ENCODE data around the gene DNAH1. TPM values are rescaled to one million over a fixed set of nuclear protein-coding genes. Genes with fewer than 3 reads are reported as not detected.

The DNAH1 gene
- total RNA-seq, 5 donors from 2014 or later (not counting 1 experiment from before 2014, with no cell fraction given), result 41.5 to 72.0 (median 44.2) TPM

DNA sequence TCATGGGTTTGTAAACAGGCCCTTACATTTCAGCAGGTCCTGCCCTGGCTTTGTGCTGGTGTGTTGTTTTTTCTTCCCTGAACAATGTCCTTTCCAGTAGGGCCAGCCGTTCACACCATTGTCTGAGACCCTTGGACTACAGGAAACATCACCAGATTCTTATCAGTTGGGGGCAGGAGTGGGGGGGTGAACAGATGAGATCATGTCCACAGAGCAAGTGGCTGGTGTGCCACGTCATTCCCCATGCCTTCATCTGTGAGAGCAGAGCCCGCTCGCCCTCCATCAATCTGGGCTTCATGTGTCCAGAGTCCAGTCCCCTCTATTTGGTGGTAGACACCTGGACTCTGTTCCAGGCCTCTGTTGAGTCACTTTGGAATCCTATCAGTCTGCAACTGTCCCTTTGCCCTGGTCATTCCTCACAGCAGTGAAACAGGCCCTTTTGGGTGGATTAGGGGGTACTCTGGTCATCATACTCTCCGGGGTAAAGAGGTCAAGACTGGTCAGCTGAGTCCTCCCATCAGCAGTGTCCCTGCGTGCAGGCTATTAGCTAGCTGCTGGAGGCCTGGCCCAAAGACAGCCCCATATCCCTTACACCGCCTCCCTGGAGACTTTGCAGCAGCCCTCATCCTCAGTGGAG lies 113.8 kb downstream of the DNAH1 start:
- DNase-seq (no peak), ATAC-seq (replicated peaks in 1 of 4) (no peak)
- H3K36me3 ChIP-seq (ENCODE audit: control insufficient read depth in 2 of 2, extremely low read depth in 1 of 2, insufficient read depth in 1 of 2, low read length in 1 of 2), result no peaks in the 10 kb centered on the region
- Mint-ChIP-seq H3K9me3 (no peaks in the 10 kb centered on the region), H3K4me3 (no peak overlapping the region), H3K27ac (no peak overlapping the region), H3K4me1 (peaks cover 0 to 12% (median 0%) of the 10 kb centered on the region in 3 donors), H3K27me3 (no peaks in the 10 kb centered on the region), H3K36me3 (no peaks in the 10 kb centered on the region)
- no peak overlapping the region for H3K4me3 ChIP-seq (ENCODE audit: control insufficient read depth in 1 of 2, extremely low read depth in 1 of 2, low read length in 1 of 2)
- 100% methylated on average over 1 of the region's 7 CpGs for WGBS (ENCODE audit: insufficient coverage)
- CTCF ChIA-PET, result interaction anchor here in 1 of 2 donors (2.2 kb wide), 1 partner anchor 18 kb away, joined by 5 read pairs; no protein-coding TSS in a partner anchor
- POLR2A ChIA-PET, result interaction anchor here in 1 of 2 donors (0.6 kb wide), 1 partner anchor 252 kb away, joined by 3 read pairs; no protein-coding TSS in a partner anchor
- H3K4me1 ChIP-seq (ENCODE audit: control insufficient read depth in 1 of 2, extremely low read depth in 1 of 2, insufficient read depth in 2 of 2, low read length in 2 of 2), result no peaks in the 10 kb centered on the region
- H3K9me3 ChIP-seq, result no peaks in the 10 kb centered on the region
- H3K27ac ChIP-seq (ENCODE audit: low read length), result no peak overlapping the region
- no peaks in the 10 kb centered on the region for H3K27me3 ChIP-seq (replicated peaks in 1 of 2; ENCODE audit: control insufficient read depth in 2 of 2, extremely low read depth in 1 of 2, insufficient read depth in 2 of 2, low read length in 1 of 2)

DNA sequence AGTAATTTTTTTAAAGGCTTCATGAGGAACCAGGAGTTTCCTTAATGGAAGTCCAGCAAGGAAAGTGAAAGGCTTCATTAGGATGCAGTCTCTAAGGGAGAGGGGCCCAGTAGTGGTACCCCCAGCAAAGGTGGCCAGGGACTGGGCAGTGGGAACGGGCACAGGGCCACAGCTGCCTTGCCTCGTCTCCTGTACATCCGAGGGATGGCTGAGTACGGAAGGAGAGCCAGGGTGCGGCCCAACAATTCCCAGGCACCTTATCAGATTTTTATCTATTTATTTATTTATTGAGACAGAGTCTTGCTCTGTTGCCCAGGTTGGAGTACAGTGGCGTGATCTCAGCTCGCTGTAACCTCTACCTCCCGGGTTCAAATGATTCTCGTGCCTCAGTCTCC lies 114.3 kb downstream of the DNAH1 start:
- Histone ChIP-seq H3K4me1 (ENCODE audit: control insufficient read depth in 1 of 2, extremely low read depth in 1 of 2, insufficient read depth in 2 of 2, low read length in 2 of 2) (no peaks in the 10 kb centered on the region), H3K27ac (ENCODE audit: low read length) (no peak overlapping the region), H3K36me3 (ENCODE audit: control insufficient read depth in 2 of 2, extremely low read depth in 1 of 2, insufficient read depth in 1 of 2, low read length in 1 of 2) (no peaks in the 10 kb centered on the region), H3K4me3 (ENCODE audit: control insufficient read depth in 1 of 2, extremely low read depth in 1 of 2, low read length in 1 of 2) (no peak overlapping the region), H3K9me3 (no peaks in the 10 kb centered on the region), H3K27me3 (replicated peaks in 1 of 2; ENCODE audit: control insufficient read depth in 2 of 2, extremely low read depth in 1 of 2, insufficient read depth in 2 of 2, low read length in 1 of 2) (no peaks in the 10 kb centered on the region)
- Mint-ChIP-seq H3K27ac (no peak overlapping the region), H3K36me3 (no peaks in the 10 kb centered on the region), H3K27me3 (no peaks in the 10 kb centered on the region), H3K9me3 (no peaks in the 10 kb centered on the region), H3K4me1 (peaks cover 0 to 12% (median 0%) of the 10 kb centered on the region in 3 donors), H3K4me3 (no peak overlapping the region)
- POLR2A ChIA-PET, result no interaction called here
- ATAC-seq (replicated peaks in 1 of 4) (no peak), DNase-seq (no peak)
- 90% methylated on average over 4 of the region's 9 CpGs for WGBS (ENCODE audit: insufficient coverage)
- CTCF ChIA-PET, result no interaction called here

- Histone ChIP-seq H3K36me3 (ENCODE audit: control insufficient read depth in 2 of 2, extremely low read depth in 1 of 2, insufficient read depth in 1 of 2, low read length in 1 of 2) (no peaks in the 10 kb centered on the region), H3K27ac (ENCODE audit: low read length) (no peak overlapping the region), H3K27me3 (replicated peaks in 1 of 2; ENCODE audit: control insufficient read depth in 2 of 2, extremely low read depth in 1 of 2, insufficient read depth in 2 of 2, low read length in 1 of 2) (no peaks in the 10 kb centered on the region), H3K9me3 (no peaks in the 10 kb centered on the region), H3K4me1 (ENCODE audit: control insufficient read depth in 1 of 2, extremely low read depth in 1 of 2, insufficient read depth in 2 of 2, low read length in 2 of 2) (no peaks in the 10 kb centered on the region), H3K4me3 (ENCODE audit: control insufficient read depth in 1 of 2, extremely low read depth in 1 of 2, low read length in 1 of 2) (no peak overlapping the region)
- no peak overlapping the region for H3K4me3 Mint-ChIP-seq
- peak overlapping the region in 1 of 2 donors; percentile 74 for H3K27ac Mint-ChIP-seq
- ChIA-PET CTCF (interaction anchor here in 1 of 2 donors (0.6 kb wide), 1 partner anchor 16 kb away, joined by 8 read pairs; no protein-coding TSS in a partner anchor), POLR2A (interaction anchor here (0.7 kb wide), 2 partner anchors 20 to 137 kb away, joined by 3 read pairs; no protein-coding TSS in a partner anchor)
- DNase-seq, result no peak
- H3K9me3 Mint-ChIP-seq, result no peaks in the 10 kb centered on the region
- peaks cover 0 to 12% (median 0%) of the 10 kb centered on the region in 3 donors for H3K4me1 Mint-ChIP-seq
- H3K36me3 Mint-ChIP-seq, result no peaks in the 10 kb centered on the region
- WGBS (ENCODE audit: insufficient coverage), result 82% methylated on average over 8 of the region's 10 CpGs
- ATAC-seq (replicated peaks in 1 of 4), result no peak
- H3K27me3 Mint-ChIP-seq, result no peaks in the 10 kb centered on the region
Observed at GRCh38 chr3:52431459-52432223, 115.5 kb downstream of the DNAH1 start.

DNA sequence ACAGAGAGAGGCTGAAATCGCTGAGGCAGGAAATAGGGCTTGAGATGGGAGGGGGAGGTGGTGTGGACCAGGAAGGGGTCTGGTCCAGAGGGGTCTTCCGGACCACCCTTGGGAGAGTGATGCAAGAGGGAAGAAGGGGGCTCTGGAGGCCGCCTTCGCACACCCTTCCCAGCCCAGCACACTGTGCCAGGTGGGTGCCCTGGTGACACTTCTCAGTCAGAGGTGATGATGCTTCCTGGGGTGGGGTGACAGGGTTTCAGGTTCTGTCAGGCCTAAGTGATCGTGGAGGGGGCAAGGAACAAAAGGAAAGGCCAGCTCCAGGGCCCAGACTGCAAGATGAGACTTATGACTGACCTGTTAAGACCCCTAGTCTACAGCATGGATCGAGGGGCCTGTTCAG lies 116.1 kb downstream of the DNAH1 start:
- H3K9me3 ChIP-seq, result no peaks in the 10 kb centered on the region
- 40% methylated on average over 2 of the region's 6 CpGs for WGBS (ENCODE audit: insufficient coverage)
- H3K4me1 Mint-ChIP-seq, result peaks cover 0 to 12% (median 0%) of the 10 kb centered on the region in 3 donors
- H3K27ac ChIP-seq (ENCODE audit: low read length), result no peak overlapping the region
- H3K4me3 Mint-ChIP-seq, result no peak overlapping the region
- H3K9me3 Mint-ChIP-seq, result no peaks in the 10 kb centered on the region
- ChIA-PET CTCF (no interaction called here), POLR2A (interaction anchor here in 1 of 2 donors (0.6 to 0.7 kb wide), 2 partner anchors 20 to 29 kb away, joined by 3 to 6 read pairs; no protein-coding TSS in a partner anchor)
- no peaks in the 10 kb centered on the region for H3K27me3 Mint-ChIP-seq
- H3K36me3 ChIP-seq (ENCODE audit: control insufficient read depth in 2 of 2, extremely low read depth in 1 of 2, insufficient read depth in 1 of 2, low read length in 1 of 2), result no peaks in the 10 kb centered on the region
- ATAC-seq (replicated peaks in 1 of 4), result no peak
- H3K36me3 Mint-ChIP-seq, result no peaks in the 10 kb centered on the region
- no peak overlapping the region for H3K4me3 ChIP-seq (ENCODE audit: control insufficient read depth in 1 of 2, extremely low read depth in 1 of 2, low read length in 1 of 2)
- H3K4me1 ChIP-seq (ENCODE audit: control insufficient read depth in 1 of 2, extremely low read depth in 1 of 2, insufficient read depth in 2 of 2, low read length in 2 of 2), result no peaks in the 10 kb centered on the region
- DNase-seq, result no peak
- peak overlapping the region in 1 of 2 donors; percentile 74 for H3K27ac Mint-ChIP-seq
- H3K27me3 ChIP-seq (replicated peaks in 1 of 2; ENCODE audit: control insufficient read depth in 2 of 2, extremely low read depth in 1 of 2, insufficient read depth in 2 of 2, low read length in 1 of 2), result no peaks in the 10 kb centered on the region

- 46% methylated on average over 2 of the region's 4 CpGs for WGBS (ENCODE audit: insufficient coverage)
- no peaks in the 10 kb centered on the region for H3K27me3 ChIP-seq (replicated peaks in 1 of 2; ENCODE audit: control insufficient read depth in 2 of 2, extremely low read depth in 1 of 2, insufficient read depth in 2 of 2, low read length in 1 of 2)
- H3K27ac Mint-ChIP-seq, result peak overlapping the region in 1 of 2 donors; percentile 55
- peaks cover 0 to 12% (median 0%) of the 10 kb centered on the region in 3 donors for H3K4me1 Mint-ChIP-seq
- no peaks in the 10 kb centered on the region for H3K36me3 ChIP-seq (ENCODE audit: control insufficient read depth in 2 of 2, extremely low read depth in 1 of 2, insufficient read depth in 1 of 2, low read length in 1 of 2)
- no peaks in the 10 kb centered on the region for H3K27me3 Mint-ChIP-seq
- ChIA-PET POLR2A (interaction anchor here in 1 of 2 donors (0.6 kb wide), 1 partner anchor 29 kb away, joined by 6 read pairs; no protein-coding TSS in a partner anchor), CTCF (no interaction called here)
- no peak for DNase-seq
- H3K4me3 Mint-ChIP-seq, result no peak overlapping the region
- H3K36me3 Mint-ChIP-seq, result no peaks in the 10 kb centered on the region
- H3K9me3 ChIP-seq, result no peaks in the 10 kb centered on the region
- no peaks in the 10 kb centered on the region for H3K4me1 ChIP-seq (ENCODE audit: control insufficient read depth in 1 of 2, extremely low read depth in 1 of 2, insufficient read depth in 2 of 2, low read length in 2 of 2)
- ATAC-seq (replicated peaks in 1 of 4), result no peak
- H3K9me3 Mint-ChIP-seq, result no peaks in the 10 kb centered on the region
- H3K4me3 ChIP-seq (ENCODE audit: control insufficient read depth in 1 of 2, extremely low read depth in 1 of 2, low read length in 1 of 2), result no peak overlapping the region
- no peak overlapping the region for H3K27ac ChIP-seq (ENCODE audit: low read length)
Observed at GRCh38 chr3:52432691-52433141, 116.6 kb downstream of the DNAH1 start.

- Mint-ChIP-seq H3K27me3 (no peaks in the 10 kb centered on the region), H3K4me1 (peaks cover 0 to 12% (median 0%) of the 10 kb centered on the region in 3 donors), H3K4me3 (no peak overlapping the region), H3K36me3 (no peaks in the 10 kb centered on the region), H3K27ac (peak overlapping the region in 1 of 2 donors; percentile 55), H3K9me3 (no peaks in the 10 kb centered on the region)
- no peak overlapping the region for H3K4me3 ChIP-seq (ENCODE audit: control insufficient read depth in 1 of 2, extremely low read depth in 1 of 2, low read length in 1 of 2)
- 64% methylated on average over 3 of the region's 10 CpGs for WGBS (ENCODE audit: insufficient coverage)
- H3K4me1 ChIP-seq (ENCODE audit: control insufficient read depth in 1 of 2, extremely low read depth in 1 of 2, insufficient read depth in 2 of 2, low read length in 2 of 2), result no peaks in the 10 kb centered on the region
- H3K27me3 ChIP-seq (replicated peaks in 1 of 2; ENCODE audit: control insufficient read depth in 2 of 2, extremely low read depth in 1 of 2, insufficient read depth in 2 of 2, low read length in 1 of 2), result no peaks in the 10 kb centered on the region
- POLR2A ChIA-PET, result no interaction called here
- no peaks in the 10 kb centered on the region for H3K36me3 ChIP-seq (ENCODE audit: control insufficient read depth in 2 of 2, extremely low read depth in 1 of 2, insufficient read depth in 1 of 2, low read length in 1 of 2)
- no peak for ATAC-seq (replicated peaks in 1 of 4)
- no peak overlapping the region for H3K27ac ChIP-seq (ENCODE audit: low read length)
- H3K9me3 ChIP-seq, result no peaks in the 10 kb centered on the region
- CTCF ChIA-PET, result no interaction called here
- no peak for DNase-seq
Observed at GRCh38 chr3:52433328-52433995, 117.3 kb downstream of the DNAH1 start.

Measured in T-cell (primary cell).